Measurements from ENCODE around the gene IRAK3. TPM values are rescaled to one million over a fixed set of nuclear protein-coding genes. Genes with fewer than 3 reads are reported as not detected.
"Not testable (repeated sequence)": the region's sequence is repeated elsewhere in the genome, so short reads cannot be mapped to it uniquely, and the experiment has no call there.

The IRAK3 gene
- total RNA-seq, 2 donors from 2014 or later = 0.66 to 1.0 TPM

DNA sequence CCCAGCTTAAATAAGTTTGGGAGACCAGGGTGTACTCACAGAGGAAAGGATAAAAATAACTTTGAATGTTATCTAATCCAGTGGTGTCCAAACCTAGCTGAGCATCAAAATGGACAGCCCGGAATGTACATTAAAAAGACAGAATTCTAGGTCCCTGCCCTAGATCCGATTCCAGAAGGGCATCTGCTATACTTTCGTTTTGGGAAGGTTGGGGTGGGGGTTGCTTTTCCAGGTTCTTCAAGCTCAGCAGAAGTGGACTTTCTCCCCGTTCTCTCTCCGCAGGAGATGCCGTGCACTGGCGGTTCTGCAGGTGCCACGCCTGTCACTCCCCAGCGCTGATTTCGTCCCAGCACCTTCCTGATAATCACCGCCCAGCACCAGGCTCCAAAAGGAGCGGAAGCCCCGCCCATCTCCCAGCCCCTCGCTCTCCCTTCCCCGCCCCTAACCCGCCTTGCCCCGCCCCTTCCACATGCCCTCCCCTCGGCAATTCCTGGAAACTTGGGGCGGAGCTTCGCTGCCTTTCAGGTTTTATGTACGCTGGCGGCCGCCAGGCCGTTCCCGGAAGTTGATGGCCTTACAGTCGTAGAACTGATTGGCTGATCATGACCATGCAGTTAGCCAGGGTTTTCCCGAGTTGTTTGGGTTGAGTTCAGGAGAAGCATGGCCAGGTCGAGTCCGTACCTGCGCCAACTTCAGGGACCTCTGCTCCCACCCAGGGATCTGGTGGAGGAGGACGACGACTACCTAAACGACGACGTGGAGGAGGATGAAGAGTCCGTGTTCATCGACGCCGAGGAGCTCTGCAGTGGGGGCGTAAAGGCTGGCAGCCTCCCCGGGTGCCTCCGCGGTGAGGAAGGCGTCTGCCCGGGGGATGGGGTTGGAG lies 113.2 kb downstream of the IRAK3 start, which contains the start of gene HELB:
Gene HELB (plus strand): TSS at position 550 of the 883 bp plus-strand sequence. CDS start 111 bp downstream, at position 661.
- Mint-ChIP-seq H3K27ac (peak within 1 kb of the TSS; percentile 99 to 100), H3K36me3 (peaks cover 27 to 42% of the 10 kb centered on the region in 2 donors), H3K9me3 (no peaks in the 10 kb centered on the region)
- peak; percentile 85 to 88 for ATAC-seq
- peak; percentile 94 to 95 for DNase-seq (ENCODE audit: low spot score in 2 of 2)

DNA sequence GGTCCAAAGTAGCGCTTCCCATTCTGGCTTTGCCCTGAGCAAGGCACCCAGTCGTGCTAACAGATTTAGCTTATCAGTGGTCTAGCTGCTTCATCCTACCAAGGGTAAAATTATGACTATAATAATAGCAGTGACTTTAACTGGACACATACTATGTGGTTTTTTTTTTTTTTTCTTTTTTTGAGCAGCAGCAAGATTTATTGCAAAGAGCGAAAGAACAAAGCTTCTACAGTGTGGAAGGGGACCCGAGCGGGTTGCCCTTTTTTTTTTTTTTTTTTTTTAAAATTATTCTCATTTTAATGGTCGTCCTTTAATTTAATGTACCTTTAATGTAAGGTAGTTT lies 113.8 kb downstream of the IRAK3 start:
- DNase-seq (ENCODE audit: low spot score in 2 of 2) = no peak
- Mint-ChIP-seq H3K36me3 (peaks cover 27 to 46% of the 10 kb centered on the region in 2 donors), H3K27ac (peak overlapping the region; percentile 99 to 100), H3K9me3 (no peaks in the 10 kb centered on the region)
- ATAC-seq = no peak

DNA sequence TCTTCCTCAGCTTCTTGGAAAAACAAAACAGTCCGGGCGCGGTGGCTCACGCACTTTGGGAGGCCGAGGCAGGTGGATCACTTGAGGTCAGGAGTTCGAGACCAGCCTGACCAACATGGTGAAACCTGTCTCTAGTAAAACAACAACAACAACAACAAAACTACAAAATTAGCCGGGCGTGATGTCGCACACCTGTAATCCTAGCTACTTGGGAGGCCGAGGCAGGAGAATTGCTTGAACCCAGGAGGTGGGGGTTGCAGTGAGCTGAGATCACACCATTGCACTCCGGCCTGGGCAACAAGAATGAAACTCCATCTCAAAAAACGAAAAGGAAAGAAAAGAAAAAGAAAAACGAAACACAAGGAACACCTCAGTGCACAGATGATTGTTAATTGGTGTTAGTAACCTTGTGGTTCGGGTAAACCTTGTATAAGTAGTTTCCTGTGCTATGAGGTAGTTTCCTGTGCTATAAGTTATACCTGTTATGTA lies 114.3 kb downstream of the IRAK3 start:
- peak; percentile 74 to 80 for ATAC-seq
- Mint-ChIP-seq H3K36me3 (peaks cover 31 to 46% of the 10 kb centered on the region in 2 donors), H3K27ac (peak overlapping the region; percentile 99 to 100)
- DNase-seq (ENCODE audit: low spot score in 2 of 2) = peak in 1 of 2 donors; percentile 28
- H3K9me3 Mint-ChIP-seq = not testable (repeated sequence)

Other genes starting within 250 kb of the IRAK3 start
- 10 to 100 TPM; 26.4 to 27.2 TPM for gene LLPH, start 58.5 kb upstream of the IRAK3 start, total RNA-seq
- gene TMBIM4, start 19.2 kb upstream of the IRAK3 start, total RNA-seq = 10 to 100 TPM; 26.5 to 43.5 TPM
- 10 to 100 TPM; 29.4 to 45.9 TPM for gene HELB, start 113.3 kb downstream of the IRAK3 start, total RNA-seq